GM12865 (cell line): ENCODE measurements around the gene HAX1.

Source experiments
- DNase-seq: peaks from one replicate; pipeline ENCODE4 v3.0.0; 2010; ENCODE audit warnings: low read depth
- H3K4me3 ChIP-seq: 2 replicates; pipeline ENCODE4 v1.5.1; 2011; ENCODE audit warnings: mild to moderate bottlenecking, low read depth, low read length, control low read depth
- TF ChIP-seq, protein P1 (sequence below): IDR thresholded peaks from 2 replicates; pipeline ENCODE4 v1.5.1; 2011; ENCODE audit warnings: low read length, control low read depth, low read depth, inconsistent platforms; ENCODE audit not compliant: insufficient read depth; ENCODE audit errors: missing control alignments

Gene HAX1

GRCh38 chr1:154260127-154260526 is 12.3 kb upstream of the HAX1 start:
- TF ChIP-seq, protein P1, sequence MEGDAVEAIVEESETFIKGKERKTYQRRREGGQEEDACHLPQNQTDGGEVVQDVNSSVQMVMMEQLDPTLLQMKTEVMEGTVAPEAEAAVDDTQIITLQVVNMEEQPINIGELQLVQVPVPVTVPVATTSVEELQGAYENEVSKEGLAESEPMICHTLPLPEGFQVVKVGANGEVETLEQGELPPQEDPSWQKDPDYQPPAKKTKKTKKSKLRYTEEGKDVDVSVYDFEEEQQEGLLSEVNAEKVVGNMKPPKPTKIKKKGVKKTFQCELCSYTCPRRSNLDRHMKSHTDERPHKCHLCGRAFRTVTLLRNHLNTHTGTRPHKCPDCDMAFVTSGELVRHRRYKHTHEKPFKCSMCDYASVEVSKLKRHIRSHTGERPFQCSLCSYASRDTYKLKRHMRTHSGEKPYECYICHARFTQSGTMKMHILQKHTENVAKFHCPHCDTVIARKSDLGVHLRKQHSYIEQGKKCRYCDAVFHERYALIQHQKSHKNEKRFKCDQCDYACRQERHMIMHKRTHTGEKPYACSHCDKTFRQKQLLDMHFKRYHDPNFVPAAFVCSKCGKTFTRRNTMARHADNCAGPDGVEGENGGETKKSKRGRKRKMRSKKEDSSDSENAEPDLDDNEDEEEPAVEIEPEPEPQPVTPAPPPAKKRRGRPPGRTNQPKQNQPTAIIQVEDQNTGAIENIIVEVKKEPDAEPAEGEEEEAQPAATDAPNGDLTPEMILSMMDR: no peak
- H3K4me3 ChIP-seq: no peak overlapping the region
- no peak for DNase-seq

GRCh38 chr1:154263465-154264332 is 8.7 kb upstream of the HAX1 start:
- TF ChIP-seq, protein P1: no peak
- H3K4me3 ChIP-seq: no peak overlapping the region
- DNase-seq: no peak

GRCh38 chr1:154264454-154264853 is 8.0 kb upstream of the HAX1 start:
- TF ChIP-seq, protein P1: no peak
- no peak for DNase-seq
- H3K4me3 ChIP-seq: no peak overlapping the region

GRCh38 chr1:154265586-154265985 is 6.8 kb upstream of the HAX1 start:
- no peak for DNase-seq
- H3K4me3 ChIP-seq: no peak overlapping the region
- TF ChIP-seq, protein P1: no peak

DNA sequence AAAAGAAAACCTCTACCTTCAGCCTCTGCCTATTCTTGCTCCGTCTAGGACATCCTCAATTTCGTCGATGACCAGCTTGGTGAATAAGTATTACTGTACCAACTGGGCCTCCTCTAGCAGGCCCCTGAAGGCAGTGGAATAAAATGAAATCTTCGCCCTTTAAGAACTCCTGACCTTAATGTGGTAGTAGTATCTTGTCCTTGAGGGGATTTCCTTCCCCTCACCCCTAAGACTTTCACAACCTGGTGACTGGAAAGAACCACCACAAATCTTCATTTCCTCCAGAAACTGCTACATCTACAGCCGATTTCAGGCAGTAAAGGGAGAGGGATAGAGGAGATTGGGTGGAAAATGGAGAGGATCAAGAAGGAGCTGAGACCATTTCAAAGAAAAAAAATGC is 1.6 kb upstream of the HAX1 start:
- DNase-seq: peak; percentile 63
- H3K4me3 ChIP-seq: no peak overlapping the region
- TF ChIP-seq, protein P1: no peak

DNA sequence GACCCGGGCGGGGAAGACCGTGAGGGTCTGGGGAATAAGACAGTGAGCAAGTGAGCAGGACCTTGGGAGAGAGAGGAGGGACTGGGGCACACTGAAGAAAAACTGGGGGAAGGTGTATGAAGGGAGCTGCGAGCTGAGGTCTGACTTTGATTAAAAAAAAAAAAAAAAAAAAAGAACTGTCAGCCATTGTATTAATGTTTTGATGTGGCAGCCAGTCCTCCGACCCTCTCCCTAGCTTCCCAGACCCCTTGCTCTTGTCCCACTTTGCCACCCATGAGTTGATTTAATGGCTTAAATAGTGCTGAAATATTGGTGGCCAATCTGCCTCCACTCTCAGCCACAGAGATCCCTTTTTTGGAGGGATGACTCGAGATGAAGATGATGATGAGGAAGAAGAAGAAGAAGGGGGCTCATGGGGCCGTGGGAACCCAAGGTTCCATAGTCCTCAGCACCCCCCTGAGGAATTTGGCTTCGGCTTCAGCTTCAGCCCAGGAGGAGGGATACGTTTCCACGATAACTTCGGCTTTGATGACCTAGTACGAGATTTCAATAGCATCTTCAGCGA is 652 bp downstream of the HAX1 start:
- peak overlapping the region; percentile 77 for H3K4me3 ChIP-seq
- no peak for DNase-seq
- TF ChIP-seq, protein P1: no peak
